ENCODE results near the gene MCCC2. TPM values are rescaled to one million over a fixed set of nuclear protein-coding genes. Genes with fewer than 3 reads are reported as not detected.

Gene MCCC2
- total and polyA plus RNA-seq, 2 of the 13 experiments (the other 11 are each of a cell fraction or from before 2014, with no cell fraction given): 44.8 to 83.6 TPM

- no peak for TF ChIP-seq AKNA (CRISPR knock-in tag; IDR thresholded peaks at IDR 0.05; ENCODE audit: borderline replicate concordance)
- no peak for TF ChIP-seq TFDP2 (CRISPR knock-in tag; IDR thresholded peaks at IDR 0.05)
These were observed 116.8 kb downstream of the MCCC2 start (continued) for GRCh38 chr5:71703941-71704340.

GRCh38 chr5:71705421-71705820 lies 118.3 kb downstream of the MCCC2 start:
- ATAC-seq (no peak), DNase-seq (ENCODE audit: low spot score) (no peak), FAIRE-seq (no peak)
- H3K9me3 ChIP-seq (ENCODE audit: low read length): no peaks in the 10 kb centered on the region
- 69% methylated on average over 5 of the region's 5 CpGs for WGBS (ENCODE audit: low lambda C conversion rate)
- H3K4me3 ChIP-seq (replicated peaks in 1 of 3; ENCODE audit: insufficient read depth in 1 of 3, low read depth in 2 of 3, low read length in 3 of 3): no peak overlapping the region
- H3K79me2 ChIP-seq (ENCODE audit: insufficient read depth, low read length): no peaks in the 10 kb centered on the region
- CTCF ChIA-PET (ENCODE audit: low intra/inter-chr PET ratio, low total read pairs): no interaction called here
- no peak overlapping the region for H2AFZ ChIP-seq (ENCODE audit: low read length)
- H3K36me3 ChIP-seq (replicated peaks in 1 of 2; ENCODE audit: control insufficient read depth in 1 of 2, insufficient read depth in 2 of 2, low read length in 2 of 2): no peaks in the 10 kb centered on the region
- no peak overlapping the region for H3K4me2 ChIP-seq (ENCODE audit: low read depth, low read length)
- H3K9ac ChIP-seq (ENCODE audit: insufficient read depth, low read depth, low read length): no peak overlapping the region
- peaks cover 0 to 2% of the 10 kb centered on the region in 2 experiments; a peak in 2 of 5 replicates for H3K27me3 ChIP-seq (ENCODE audit: control insufficient read depth in 1 of 2, insufficient read depth in 2 of 2, low read length in 2 of 2)
- H3K27ac ChIP-seq (ENCODE audit: extremely low read length, insufficient read depth, low read length): no peak overlapping the region
- peaks cover 14% of the 10 kb centered on the region; the same call in 1 of the 2 replicates for H3K4me1 ChIP-seq (ENCODE audit: insufficient read depth, low read length)
- intact Hi-C loops (cut with micrococcal nuclease; ENCODE audit: unreplicated experiment): no loop called here
- H4K20me1 ChIP-seq (ENCODE audit: insufficient read depth, low read length): no peaks in the 10 kb centered on the region
- POLR2A ChIA-PET: interaction anchor here (2.1 kb wide), 1 partner anchor 12 kb away, joined by 11 read pairs; no protein-coding TSS in a partner anchor
- in situ Hi-C loops (cut with HindIII; ENCODE audit: extremely low pct_ligation_motif_present, low pct_unique_long_range_greater_than_20kb): no loop called here
- BruUV-seq (replicated peaks): no TSS peak
- TF ChIP-seq U2AF2 (IDR thresholded peaks at IDR 0.05; ENCODE audit: low read depth, low read length) (no peak), PRDM15 (CRISPR knock-in tag; IDR thresholded peaks at IDR 0.05) (no peak), ZNF362 (CRISPR knock-in tag; IDR thresholded peaks at IDR 0.05; ENCODE audit: borderline replicate concordance) (no peak), MXI1 (IDR thresholded peaks at IDR 0.05; ENCODE audit: borderline replicate concordance, low read depth, low read length) (no peak), ZNF260 (CRISPR knock-in tag; IDR thresholded peaks at IDR 0.05; ENCODE audit: borderline replicate concordance, low read depth) (no peak), SIN3A (IDR thresholded peaks at IDR 0.05; ENCODE audit: borderline replicate concordance, low read depth, low read length) (no peak), FOSL1 (CRISPR knock-in tag; IDR thresholded peaks at IDR 0.05; ENCODE audit: borderline replicate concordance) (no peak)

All from HepG2 (cell line).